DOHH2 (cell line): ENCODE data around the gene TMTC2.

Experiments
- H3F3A ChIP-seq: fragments of 200-600 bp; sonication (generic), shearing (Covaris generic); 2 replicates; pipeline ENCODE4 v1.6.0; 2016; ENCODE audit warnings: antibody characterized with exemption, mild to moderate bottlenecking; ENCODE audit not compliant: control insufficient read depth, insufficient read depth
- H3K27ac ChIP-seq: fragments of 200-600 bp; sonication (generic); 2 replicates; pipeline ENCODE4 v1.5.1; 2014; ENCODE audit warnings: low read depth, mild to moderate bottlenecking, low read length, moderate library complexity
- H3K27me3 ChIP-seq: fragments of 200-600 bp; sonication (generic); 2 replicates; pipeline ENCODE4 v1.6.1; 2014; ENCODE audit warnings: mild to moderate bottlenecking, low read length, mixed read lengths; ENCODE audit not compliant: control insufficient read depth
- H3K36me3 ChIP-seq: fragments of 200-600 bp; sonication (generic); 2 replicates; pipeline ENCODE4 v1.6.1; 2014; ENCODE audit warnings: mild to moderate bottlenecking, low read length, moderate library complexity, mixed read lengths; ENCODE audit not compliant: control insufficient read depth
- H3K4me1 ChIP-seq: fragments of 200-600 bp; sonication (generic); 2 replicates; pipeline ENCODE4 v1.6.1; 2014; ENCODE audit warnings: mild to moderate bottlenecking, low read length, mixed read lengths; ENCODE audit not compliant: control insufficient read depth
- H3K4me2 ChIP-seq: fragments of 200-600 bp; sonication (generic); 2 replicates; pipeline ENCODE4 v1.6.0; 2014; ENCODE audit warnings: mild to moderate bottlenecking, low read length, moderate library complexity
- H3K4me3 ChIP-seq: fragments of 200-600 bp; sonication (generic); 2 replicates; pipeline ENCODE4 v1.5.1; 2014; ENCODE audit warnings: mild to moderate bottlenecking, low read length, mixed read lengths
- H3K79me2 ChIP-seq: fragments of 200-600 bp; sonication (generic); 2 replicates; pipeline ENCODE4 v1.6.1; 2014; ENCODE audit warnings: mild to moderate bottlenecking, low read length, mixed read lengths; ENCODE audit not compliant: control insufficient read depth
- H3K9me2 ChIP-seq: fragments of 200-600 bp; sonication (generic); replicated peaks from 2 replicates; pipeline ENCODE4 v1.6.1; 2014; ENCODE audit warnings: mild to moderate bottlenecking, low read length, mixed read lengths; ENCODE audit not compliant: control insufficient read depth
- H3K9me3 ChIP-seq: fragments of 200-600 bp; sonication (generic); 2 replicates; pipeline ENCODE4 v1.6.1; 2014; ENCODE audit warnings: antibody characterized with exemption, low read length, mixed read lengths; ENCODE audit not compliant: control insufficient read depth, insufficient read depth
- H4K20me1 ChIP-seq: fragments of 200-600 bp; sonication (generic); 2 replicates; pipeline ENCODE4 v1.6.0; 2014; ENCODE audit warnings: low read depth, mild to moderate bottlenecking, antibody characterized with exemption, low read length, moderate library complexity; ENCODE audit not compliant: control insufficient read depth, insufficient read depth
- EZH2phosphoT487 ChIP-seq: fragments of 200-600 bp; sonication (generic); IDR thresholded peaks from 2 replicates; pipeline ENCODE4 v1.6.1; 2017; ENCODE audit warnings: borderline replicate concordance, mild to moderate bottlenecking, antibody characterized with exemption, low read length, moderate library complexity, mixed read lengths
- TF ChIP-seq, protein P1 (sequence below): fragments of 200-600 bp; sonication (generic); IDR thresholded peaks from one replicate; pipeline ENCODE4 v1.5.1; 2014; ENCODE audit warnings: antibody characterized with exemption, mild to moderate bottlenecking, low read depth, low read length; ENCODE audit not compliant: poor library complexity, severe bottlenecking

TMTC2 gene

DNA sequence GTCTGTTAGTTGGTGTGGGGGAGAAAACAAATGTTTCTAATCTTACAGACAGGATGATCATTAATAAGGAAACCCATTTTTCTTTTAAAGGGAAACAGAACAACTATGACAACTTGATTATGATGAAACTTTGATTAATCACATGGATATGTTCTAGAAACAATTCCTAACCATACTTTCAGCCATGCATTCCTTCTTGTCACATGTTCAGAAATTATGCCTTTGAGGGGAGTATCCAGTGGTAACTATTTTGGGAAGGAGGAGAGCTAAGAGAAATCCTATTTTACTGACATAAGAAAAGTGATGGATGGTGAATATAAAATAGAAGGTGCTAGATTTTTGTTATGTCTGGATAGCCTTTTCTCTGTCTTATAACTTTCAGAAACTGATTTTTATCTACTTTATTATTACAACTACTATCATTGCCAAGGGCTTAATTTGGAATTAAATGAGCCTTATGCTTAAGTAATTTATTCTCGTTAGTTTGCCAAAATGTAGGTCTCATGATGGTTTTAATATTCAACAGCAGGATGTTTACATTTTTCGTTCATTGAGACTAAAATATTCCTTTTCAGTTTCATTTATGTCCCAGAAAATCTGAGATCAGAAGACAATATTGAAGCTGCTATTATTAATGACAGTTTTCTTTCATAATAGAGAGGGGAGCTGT lies 200.1 kb downstream of the TMTC2 start:
- Histone ChIP-seq H3K27ac (no peak overlapping the region), H3K4me1 (no peaks in the 10 kb centered on the region), H3K79me2 (no peaks in the 10 kb centered on the region), H3K4me2 (no peak overlapping the region), H4K20me1 (no peaks in the 10 kb centered on the region), H3K4me3 (no peak overlapping the region), H3K9me2 (no peaks in the 10 kb centered on the region), H3K27me3 (no peaks in the 10 kb centered on the region), H3K9me3 (no peaks in the 10 kb centered on the region), H3F3A (no peaks in the 10 kb centered on the region), H3K36me3 (no peaks in the 10 kb centered on the region)
- no peak for TF ChIP-seq EZH2phosphoT487
- TF ChIP-seq, protein P1, sequence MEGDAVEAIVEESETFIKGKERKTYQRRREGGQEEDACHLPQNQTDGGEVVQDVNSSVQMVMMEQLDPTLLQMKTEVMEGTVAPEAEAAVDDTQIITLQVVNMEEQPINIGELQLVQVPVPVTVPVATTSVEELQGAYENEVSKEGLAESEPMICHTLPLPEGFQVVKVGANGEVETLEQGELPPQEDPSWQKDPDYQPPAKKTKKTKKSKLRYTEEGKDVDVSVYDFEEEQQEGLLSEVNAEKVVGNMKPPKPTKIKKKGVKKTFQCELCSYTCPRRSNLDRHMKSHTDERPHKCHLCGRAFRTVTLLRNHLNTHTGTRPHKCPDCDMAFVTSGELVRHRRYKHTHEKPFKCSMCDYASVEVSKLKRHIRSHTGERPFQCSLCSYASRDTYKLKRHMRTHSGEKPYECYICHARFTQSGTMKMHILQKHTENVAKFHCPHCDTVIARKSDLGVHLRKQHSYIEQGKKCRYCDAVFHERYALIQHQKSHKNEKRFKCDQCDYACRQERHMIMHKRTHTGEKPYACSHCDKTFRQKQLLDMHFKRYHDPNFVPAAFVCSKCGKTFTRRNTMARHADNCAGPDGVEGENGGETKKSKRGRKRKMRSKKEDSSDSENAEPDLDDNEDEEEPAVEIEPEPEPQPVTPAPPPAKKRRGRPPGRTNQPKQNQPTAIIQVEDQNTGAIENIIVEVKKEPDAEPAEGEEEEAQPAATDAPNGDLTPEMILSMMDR: no peak

DNA sequence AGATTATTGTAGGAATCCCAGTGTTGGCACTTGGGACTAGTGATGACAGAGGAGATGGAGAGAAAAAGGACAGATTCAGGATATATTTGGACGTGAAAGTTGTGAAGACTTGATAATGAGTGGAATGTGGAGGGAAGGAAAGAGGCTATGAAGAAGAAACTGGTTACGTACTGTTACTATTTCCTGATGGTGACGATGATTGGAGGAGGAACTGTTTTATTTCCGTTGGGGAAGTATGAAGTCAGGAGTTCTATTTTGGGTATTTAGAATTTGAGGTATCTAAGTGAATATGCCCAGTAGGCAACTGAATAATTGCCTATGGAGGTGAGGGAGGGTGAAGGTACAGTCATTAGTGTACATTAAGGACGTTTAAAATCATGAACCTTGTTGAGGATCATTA lies 207.2 kb downstream of the TMTC2 start:
- Histone ChIP-seq H3K27me3 (no peaks in the 10 kb centered on the region), H3K4me2 (no peak overlapping the region), H3K4me3 (no peak overlapping the region), H3K9me3 (no peaks in the 10 kb centered on the region), H4K20me1 (no peaks in the 10 kb centered on the region), H3K27ac (no peak overlapping the region), H3K36me3 (no peaks in the 10 kb centered on the region), H3K9me2 (no peaks in the 10 kb centered on the region; the same call in 1 of the 2 replicates), H3K79me2 (no peaks in the 10 kb centered on the region), H3K4me1 (0 out of 2 replicates have a peak, but pooled peaks cover 4% of the 10 kb centered on the region), H3F3A (no peaks in the 10 kb centered on the region)
- TF ChIP-seq, protein P1: no peak
- no peak for TF ChIP-seq EZH2phosphoT487

DNA sequence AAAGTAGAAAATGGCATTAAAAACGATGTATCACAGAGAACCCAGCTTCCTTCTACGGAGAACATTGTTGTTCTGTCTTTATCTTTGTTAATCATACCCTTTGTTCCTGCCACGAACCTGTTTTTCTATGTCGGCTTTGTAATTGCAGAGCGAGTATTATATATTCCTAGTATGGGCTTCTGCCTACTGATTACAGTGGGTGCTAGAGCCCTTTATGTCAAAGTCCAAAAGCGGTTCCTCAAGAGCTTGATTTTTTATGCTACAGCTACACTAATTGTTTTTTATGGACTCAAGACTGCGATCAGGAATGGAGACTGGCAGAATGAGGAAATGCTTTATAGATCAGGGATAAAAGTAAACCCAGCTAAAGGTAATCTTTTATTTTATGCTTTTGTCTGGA lies 209.6 kb downstream of the TMTC2 start:
- Histone ChIP-seq H4K20me1 (no peaks in the 10 kb centered on the region), H3F3A (no peaks in the 10 kb centered on the region), H3K27ac (no peak overlapping the region), H3K27me3 (no peaks in the 10 kb centered on the region), H3K4me3 (no peak overlapping the region), H3K9me2 (no peaks in the 10 kb centered on the region; the same call in 1 of the 2 replicates), H3K36me3 (no peaks in the 10 kb centered on the region), H3K79me2 (no peaks in the 10 kb centered on the region), H3K4me1 (0 out of 2 replicates have a peak, but pooled peaks cover 4% of the 10 kb centered on the region), H3K9me3 (no peaks in the 10 kb centered on the region), H3K4me2 (no peak overlapping the region)
- TF ChIP-seq EZH2phosphoT487: no peak
- TF ChIP-seq, protein P1: no peak
